Measurements from ENCODE around the gene HAGHL.
"Not testable (repeated sequence)": the region's sequence is repeated elsewhere in the genome, so short reads cannot be mapped to it uniquely, and the experiment has no call there.

Gene HAGHL

DNA sequence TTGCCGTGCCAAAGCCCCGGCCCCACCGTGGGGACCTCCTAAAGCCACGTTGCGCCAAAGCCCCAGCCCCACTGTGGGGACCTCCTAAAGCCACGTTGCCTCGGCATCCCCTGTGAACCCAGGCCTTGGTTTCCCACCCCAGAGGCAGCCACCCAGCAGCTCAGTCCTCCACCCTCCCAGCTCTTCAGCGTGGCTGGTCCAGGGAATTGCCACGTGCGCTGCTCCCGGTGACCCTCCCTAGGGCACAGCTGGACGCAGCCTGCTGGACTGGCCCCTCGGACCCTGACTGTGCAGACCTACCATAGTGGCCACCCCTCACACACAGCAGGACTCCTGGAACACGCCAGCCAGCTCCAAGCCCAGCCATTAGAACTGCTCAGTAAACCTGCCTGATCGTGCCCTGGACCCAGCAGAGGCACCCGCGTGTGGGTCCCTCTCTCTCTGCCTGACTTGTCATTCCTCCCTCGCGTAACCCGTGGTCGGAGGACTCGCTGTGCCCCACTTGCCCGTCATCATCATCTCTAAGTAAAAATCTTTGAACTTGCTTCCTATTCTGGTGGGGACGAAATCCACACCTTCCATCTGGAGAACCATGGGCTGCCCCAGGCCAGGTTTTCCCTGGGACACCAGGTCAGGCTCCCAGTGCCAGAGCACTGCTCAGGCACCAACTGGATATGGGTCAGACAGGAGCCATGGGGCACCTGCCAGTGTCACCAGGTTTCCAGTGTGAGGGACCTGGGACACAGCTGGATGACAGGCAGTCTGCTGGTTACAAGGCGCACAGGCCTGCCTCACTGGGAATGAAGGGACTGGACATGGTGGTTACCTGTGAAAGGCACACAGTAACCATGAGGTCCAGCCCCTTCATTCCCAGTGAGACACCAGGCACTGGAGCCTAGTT is 8.3 kb downstream of the HAGHL start:
- DNase-seq (ENCODE audit: low spot score), result no peak

DNA sequence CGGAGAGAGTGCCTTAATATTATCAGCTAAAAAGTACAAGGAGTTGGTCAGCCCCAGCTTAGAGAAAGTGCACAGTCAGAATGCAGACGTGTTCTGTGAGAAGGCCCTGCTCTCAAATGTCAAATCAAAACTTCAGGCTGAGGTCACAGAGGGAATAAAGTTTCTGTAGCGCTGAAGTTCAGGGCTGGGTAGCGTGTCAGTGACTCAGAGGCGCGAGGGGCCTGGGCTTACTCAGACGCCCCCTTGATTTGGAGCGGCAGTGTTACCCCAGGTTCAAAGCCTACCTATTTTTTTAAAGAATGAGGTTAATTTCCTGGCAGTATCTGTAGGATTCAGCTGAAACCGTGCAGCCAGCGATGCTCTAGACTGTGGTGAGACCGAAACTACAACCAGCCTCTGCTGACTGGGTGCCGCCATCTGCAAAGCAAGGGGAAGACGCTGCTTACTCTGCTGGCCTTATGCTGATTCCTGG is 9.1 kb downstream of the HAGHL start:
- no peak for DNase-seq (ENCODE audit: low spot score)

DNA sequence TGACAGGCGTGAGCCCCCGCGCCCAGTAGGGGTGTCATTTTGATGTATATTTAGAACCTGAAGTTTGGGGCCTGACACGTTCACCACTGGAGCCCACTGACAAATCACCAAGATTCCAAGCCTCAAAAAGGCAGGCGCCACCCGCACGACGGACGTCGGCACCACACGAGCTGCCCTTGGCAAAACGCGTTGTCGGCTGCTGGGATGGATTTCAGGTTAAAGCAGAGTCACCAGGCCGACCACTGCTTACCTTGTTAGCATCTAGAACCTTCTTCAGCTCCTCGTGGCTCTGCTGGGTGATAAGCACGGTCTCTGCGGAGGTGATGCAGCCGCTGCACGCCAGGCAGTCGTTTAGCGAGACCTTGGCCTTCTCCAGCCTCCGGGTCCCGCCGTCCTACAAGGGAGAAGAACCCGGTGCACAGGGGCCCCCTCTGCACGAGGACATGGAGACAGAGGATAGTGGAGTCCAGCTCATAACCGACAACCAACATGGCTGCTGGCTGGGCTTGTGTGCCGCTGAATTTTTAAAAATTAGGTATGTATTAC is 10.1 kb downstream of the HAGHL start:
- DNase-seq (ENCODE audit: low spot score), result no peak

- no peak for DNase-seq (ENCODE audit: low spot score)
These were observed 12.9 kb downstream of the HAGHL start for GRCh38 chr16:739560-740458.

- DNase-seq (ENCODE audit: low spot score), result no peak
These were observed 13.5 kb downstream of the HAGHL start for GRCh38 chr16:740459-740763.

DNA sequence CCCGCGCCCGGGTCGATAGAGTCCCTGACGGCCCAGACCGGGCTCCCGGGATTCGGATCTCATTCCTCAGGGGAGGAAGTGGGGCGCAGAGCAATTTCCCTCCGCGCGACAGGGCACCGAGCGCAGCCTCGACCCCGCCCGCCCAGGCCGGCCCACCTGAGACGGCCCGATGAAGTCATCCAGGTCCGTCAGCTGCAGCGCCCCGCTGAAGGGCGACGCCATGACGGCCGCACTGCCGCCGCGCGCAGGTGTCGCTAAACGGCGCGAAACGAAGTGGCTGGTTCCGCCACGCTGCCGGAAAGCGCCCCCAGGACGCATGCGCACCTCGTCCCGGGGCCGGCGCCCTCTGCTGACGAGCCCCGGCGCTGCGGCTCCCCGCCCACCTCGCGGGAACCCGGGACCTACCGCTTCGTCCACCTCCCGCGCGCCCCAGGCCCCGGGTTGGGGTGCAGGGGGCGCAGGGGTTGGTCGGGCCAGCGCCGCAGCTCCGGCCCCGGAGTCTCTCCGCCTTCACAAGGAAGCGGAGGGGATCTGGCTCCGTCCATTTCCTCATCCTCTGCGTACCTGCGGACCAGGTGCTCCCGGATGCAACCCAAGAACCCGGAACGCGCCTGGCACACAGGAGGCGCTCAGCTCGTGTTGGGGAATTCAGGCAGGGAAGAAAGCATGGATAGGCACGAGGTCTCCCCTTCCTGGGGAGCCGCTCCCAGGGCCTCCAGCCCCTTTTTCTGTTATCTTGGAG is 14.0 kb downstream of the HAGHL start, which contains the start of gene CIAO3:
CIAO3 (minus strand) TSS at position 234 of the 742 bp plus-strand sequence; CDS start at position 222, 12 bp downstream.
- DNase-seq (ENCODE audit: low spot score), result peak; percentile 83

DNA sequence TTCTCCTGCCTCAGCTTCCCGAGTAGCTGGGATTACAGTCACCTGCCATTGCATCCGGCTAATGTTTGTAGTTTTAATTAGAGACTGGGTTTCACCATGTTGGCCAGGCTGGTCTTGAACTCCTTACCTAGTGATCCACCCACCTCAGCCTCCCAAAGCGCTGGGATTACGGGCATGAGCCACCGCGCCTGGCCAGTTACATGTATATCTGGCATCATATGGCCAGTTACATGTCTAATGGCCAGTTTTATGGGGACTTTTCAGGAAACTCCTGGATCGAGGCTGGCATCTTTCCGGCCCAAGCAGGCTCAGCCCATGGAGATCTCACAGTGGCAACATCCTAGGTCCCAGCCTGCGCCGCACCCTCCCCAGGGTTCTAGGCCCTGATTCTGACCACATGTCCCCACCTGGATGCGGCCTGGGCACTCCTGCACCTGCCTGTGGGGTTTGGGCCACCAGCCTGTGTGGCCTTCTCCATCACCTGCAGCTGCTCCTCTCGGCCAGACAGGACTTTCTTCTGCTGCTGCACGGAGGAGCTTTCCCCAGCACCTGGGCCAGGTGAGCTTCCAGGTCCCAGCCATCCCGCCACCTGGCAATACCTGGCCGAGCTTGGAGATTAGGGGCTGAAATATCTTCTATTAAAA is 15.2 kb downstream of the HAGHL start:
- no peak for DNase-seq (ENCODE audit: low spot score)

GRCh38 chr16:742894-743293 is 16.0 kb downstream of the HAGHL start:
- not testable (repeated sequence) for DNase-seq (ENCODE audit: low spot score)

GRCh38 chr16:743794-744500 is 17.0 kb downstream of the HAGHL start:
- no peak for DNase-seq (ENCODE audit: low spot score)

DNA sequence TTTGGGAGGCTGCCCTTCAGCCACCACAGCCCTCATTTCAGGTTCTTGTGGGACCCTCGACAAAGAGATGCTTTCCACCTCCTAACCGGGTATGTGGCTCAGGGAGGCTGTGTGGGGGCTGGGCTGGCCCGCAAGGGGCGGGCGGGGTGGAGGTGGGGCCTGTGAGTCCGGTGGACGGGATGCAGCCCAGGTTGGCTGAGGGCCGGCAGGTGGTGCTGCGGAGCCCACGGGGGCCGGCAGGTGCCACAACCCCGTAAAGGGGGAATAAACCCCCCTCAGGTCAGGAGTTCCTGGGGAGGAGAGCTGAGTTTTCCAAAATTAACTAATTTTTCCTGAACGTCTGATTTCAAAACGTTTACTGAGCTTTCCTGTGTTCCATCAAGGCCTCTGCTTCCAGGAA is 18.8 kb downstream of the HAGHL start:
- DNase-seq (ENCODE audit: low spot score), result no peak

GRCh38 chr16:746637-747036 is 19.7 kb downstream of the HAGHL start:
- DNase-seq (ENCODE audit: low spot score), result no peak

DNA sequence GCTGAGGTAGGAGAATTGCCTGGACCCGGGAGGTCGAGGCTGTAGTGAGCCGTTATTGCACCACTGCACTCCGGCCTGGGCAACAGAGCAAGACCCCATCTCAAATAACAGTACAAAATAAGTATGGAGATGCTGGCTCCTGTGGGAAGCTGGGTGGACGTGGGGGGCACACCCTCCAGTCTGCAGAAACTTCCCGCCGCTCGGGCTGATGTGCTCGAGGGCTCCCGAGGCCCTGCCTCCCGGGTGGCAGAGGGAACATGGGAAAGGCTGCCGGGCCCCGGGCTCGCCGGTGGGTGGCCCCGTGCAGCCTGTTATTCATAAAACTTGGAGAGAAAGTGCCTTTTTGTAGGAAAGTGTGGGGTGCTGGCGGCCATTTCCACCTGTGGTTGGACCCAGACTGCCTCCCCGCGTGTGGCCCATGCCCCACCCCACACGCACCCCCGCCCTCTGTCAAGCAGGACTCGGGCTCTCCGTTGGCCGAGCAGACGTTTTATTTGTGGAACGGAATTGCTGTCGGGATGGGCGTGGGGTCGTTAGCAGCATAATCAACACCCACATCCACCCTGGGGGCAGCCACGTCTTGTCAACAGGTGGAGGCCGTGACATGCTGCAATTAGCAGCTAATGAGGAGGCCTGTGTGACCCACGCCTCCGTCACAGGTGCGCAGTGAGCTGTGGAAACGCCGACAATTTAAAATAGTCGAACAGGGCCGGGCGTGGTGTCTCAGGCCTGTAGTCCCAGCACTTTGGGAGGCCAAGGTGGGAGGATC is 21.3 kb downstream of the HAGHL start:
- DNase-seq (ENCODE audit: low spot score), result no peak

DNA sequence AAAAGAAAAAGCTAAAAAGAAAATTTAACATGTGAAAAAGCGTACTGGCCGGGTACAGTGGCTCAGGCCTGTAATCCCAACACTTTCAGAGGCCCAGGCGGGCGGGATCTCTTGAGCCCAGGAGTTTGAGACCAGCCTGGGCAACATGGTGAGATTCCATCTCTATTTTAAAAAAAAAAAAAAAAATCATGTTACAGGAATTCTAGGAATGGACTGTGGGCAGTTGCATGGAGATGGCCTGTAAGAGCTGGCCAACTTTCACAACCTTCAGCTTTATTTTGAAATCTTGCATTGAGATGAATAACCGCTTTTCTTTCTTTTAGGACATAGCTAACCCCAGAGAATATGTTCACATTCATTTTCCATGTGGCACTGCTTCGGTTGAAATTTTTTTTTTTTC is 22.1 kb downstream of the HAGHL start:
- no peak for DNase-seq (ENCODE audit: low spot score)

GRCh38 chr16:750485-750884 is 23.6 kb downstream of the HAGHL start:
- DNase-seq (ENCODE audit: low spot score), result no peak

DNA sequence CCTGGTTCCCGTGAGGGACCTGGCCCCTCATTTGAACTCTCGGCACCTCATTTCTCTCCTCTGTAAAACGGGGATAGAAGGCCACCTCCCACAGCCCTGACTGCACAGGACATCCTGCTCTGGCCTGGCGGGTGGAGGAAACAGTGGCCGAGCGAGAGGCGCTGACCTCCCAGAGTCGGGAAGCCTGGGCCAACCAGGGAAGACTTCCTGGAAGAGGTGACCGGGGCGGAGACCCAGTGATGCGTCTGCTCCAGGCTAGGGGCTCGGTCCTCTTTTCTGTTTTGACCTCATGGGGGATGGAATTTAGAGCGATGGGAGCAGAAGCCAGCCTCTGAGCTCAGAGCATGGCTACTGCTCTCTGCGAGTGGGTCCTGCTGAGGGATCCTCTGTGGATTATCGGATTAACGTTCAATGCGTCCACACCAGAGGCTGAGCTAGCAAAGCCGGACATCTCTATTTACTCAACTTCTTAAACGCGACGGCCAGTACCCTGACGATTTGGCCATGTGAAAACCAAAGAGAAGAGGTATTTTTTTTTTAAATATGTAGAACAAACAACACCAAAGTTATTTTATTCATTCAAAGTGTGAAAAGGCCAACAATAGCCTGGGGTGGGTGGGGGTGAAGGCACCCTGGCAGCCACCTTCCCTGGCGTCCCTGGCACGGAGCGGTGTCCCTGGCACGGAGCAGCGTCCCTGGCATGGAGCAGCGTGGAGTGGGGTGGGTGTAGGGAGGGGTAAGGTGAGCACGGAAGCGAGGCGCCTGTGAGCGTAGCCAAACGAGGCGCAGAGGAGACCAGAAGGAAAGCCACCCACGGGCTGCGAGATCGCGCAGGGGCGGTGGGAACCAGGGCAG is 24.5 kb downstream of the HAGHL start:
- DNase-seq (ENCODE audit: low spot score), result no peak

DNA sequence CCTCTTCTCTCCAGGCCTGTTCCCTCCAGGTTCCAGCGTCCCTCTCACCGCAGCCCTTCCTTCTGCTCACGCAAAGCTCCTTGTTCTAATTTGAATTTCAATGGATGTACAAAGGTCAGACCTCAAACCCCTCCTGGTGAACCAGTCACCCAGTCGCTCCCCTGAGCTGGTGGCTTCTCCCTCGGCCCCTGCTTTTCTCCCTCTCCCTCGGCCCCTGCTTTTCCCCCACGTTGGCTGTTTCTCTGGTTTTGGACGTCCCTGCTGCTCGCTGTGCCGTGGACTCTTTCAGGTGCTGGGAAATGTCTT is 25.1 kb downstream of the HAGHL start:
- no peak for DNase-seq (ENCODE audit: low spot score)

DNA sequence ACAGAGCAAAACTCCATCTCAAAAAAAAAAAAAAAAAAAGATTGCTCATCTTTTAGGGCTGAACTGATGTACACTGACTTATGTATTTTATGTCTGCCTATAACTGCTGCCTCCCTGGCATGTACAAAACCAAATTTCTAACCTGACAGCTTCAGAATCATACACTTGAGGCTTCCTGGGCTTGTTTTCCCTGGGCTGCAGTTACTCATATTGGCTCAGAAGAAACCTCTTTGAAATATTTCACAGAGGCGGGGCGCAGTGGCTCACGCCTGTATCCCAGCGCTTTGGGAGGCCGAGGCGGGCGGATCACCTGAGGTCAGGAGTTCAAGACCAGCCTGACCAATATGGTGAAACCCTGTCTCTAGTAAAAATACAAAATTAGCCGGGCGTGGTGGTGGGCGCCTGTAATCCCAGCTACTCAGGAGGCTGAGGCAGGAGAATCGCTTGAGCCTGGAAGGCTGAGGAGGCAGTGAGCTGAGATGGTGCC is 27.3 kb downstream of the HAGHL start:
- not testable (repeated sequence) for DNase-seq (ENCODE audit: low spot score)

DNA sequence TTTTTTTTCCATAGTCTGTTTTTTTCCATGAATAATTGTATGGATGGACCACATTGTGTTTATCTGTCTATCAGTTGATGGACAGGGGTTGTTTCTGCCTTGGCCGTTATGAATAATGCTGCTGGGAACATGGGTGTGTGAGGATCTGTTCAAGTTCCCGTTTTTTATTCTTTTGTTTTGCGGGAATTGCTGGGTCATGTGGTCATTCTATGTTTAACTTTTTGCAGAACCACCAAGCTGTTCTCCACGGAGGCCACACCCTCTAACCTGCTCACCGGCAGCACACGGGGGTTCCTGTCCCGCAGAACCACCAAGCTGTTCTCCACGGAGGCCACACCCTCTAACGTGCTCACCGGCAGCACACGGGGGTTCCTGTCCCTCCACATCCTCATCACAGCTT is 27.8 kb downstream of the HAGHL start:
- no peak for DNase-seq (ENCODE audit: low spot score)

- DNase-seq (ENCODE audit: low spot score), result no peak
These were observed 29.5 kb downstream of the HAGHL start for GRCh38 chr16:756428-756827.

Data from CD4-positive, alpha-beta T cell treated with Interleukin-6 at 100 ng/mL for 8 hours (primary cell).